Liver (tissue), 9 donors: ENCODE measurements around the gene CPED1. TPM values are rescaled to one million over a fixed set of nuclear protein-coding genes. Genes with fewer than 3 reads are reported as not detected.

Experiments
- DNase-seq: peaks from one replicate; pipeline ENCODE4 v3.0.0-alpha.2; 2017; ENCODE audit warnings: low spot score
- H3K27ac ChIP-seq, 2 donors: one replicate each; pipeline ENCODE4 v1.7.0; 2013; ENCODE audit warnings: inconsistent platforms in 2 of 2, low read length in 2 of 2, control low read depth in 1 of 2, low read depth in 1 of 2, mild to moderate bottlenecking in 1 of 2
- H3K27me3 ChIP-seq, 4 donors: one replicate each; pipeline versions ENCODE4 v1.6.1 to v1.7.0; 2013; ENCODE audit warnings: low read length in 3 of 4, inconsistent platforms in 1 of 4, mild to moderate bottlenecking in 1 of 4, moderate library complexity in 1 of 4; ENCODE audit not compliant: control insufficient read depth in 4 of 4, insufficient read depth in 4 of 4
- H3K36me3 ChIP-seq, 4 donors: one replicate each; pipeline versions ENCODE4 v1.6.1 to v1.7.0; 2013; ENCODE audit warnings: low read length in 3 of 4, mild to moderate bottlenecking in 3 of 4, low read depth in 1 of 4, moderate library complexity in 1 of 4; ENCODE audit not compliant: control insufficient read depth in 4 of 4, insufficient read depth in 3 of 4
- H3K4me1 ChIP-seq, 4 donors: one replicate each; pipeline versions ENCODE4 v1.6.1 to v1.7.0; 2013; ENCODE audit warnings: low read length in 3 of 4, mild to moderate bottlenecking in 3 of 4, moderate library complexity in 1 of 4; ENCODE audit not compliant: control insufficient read depth in 4 of 4, insufficient read depth in 4 of 4
- H3K4me3 ChIP-seq, 3 donors: one replicate each; pipeline versions ENCODE4 v1.6.1 to v1.7.0; 2013; ENCODE audit warnings: low read length in 3 of 3, control low read depth in 1 of 3, low read depth in 1 of 3, mild to moderate bottlenecking in 1 of 3
- H3K9ac ChIP-seq, 2 donors: one replicate each; pipeline ENCODE4 v1.7.0; 2013; ENCODE audit warnings: low read length in 2 of 2, mild to moderate bottlenecking in 2 of 2, moderate library complexity in 2 of 2, control low read depth in 1 of 2, low read depth in 1 of 2
- H3K9me3 ChIP-seq, 4 donors: one replicate each; pipeline versions ENCODE4 v1.6.1 to v1.7.0; 2013; ENCODE audit warnings: low read length in 3 of 4; ENCODE audit not compliant: control insufficient read depth in 4 of 4
- EGR1 ChIP-seq, 2 donors: IDR thresholded peaks; 2 replicates each; pipeline ENCODE4 v1.6.1; 2016 to 2018; ENCODE audit warnings: antibody characterized with exemption in 2 of 2, low read depth in 2 of 2
- FOXA1 ChIP-seq: IDR thresholded peaks from 2 replicates; pipeline ENCODE4 v1.6.1; 2016; ENCODE audit warnings: antibody characterized with exemption
- HNF4G ChIP-seq: IDR thresholded peaks from 2 replicates; pipeline ENCODE4 v1.6.1; 2016; ENCODE audit warnings: antibody characterized with exemption
- JUND ChIP-seq, 2 donors: IDR thresholded peaks; 2 replicates each; pipeline ENCODE4 v1.6.1; 2016; ENCODE audit warnings: antibody characterized with exemption in 2 of 2
- NR2F2 ChIP-seq: IDR thresholded peaks from 2 replicates; pipeline ENCODE4 v1.6.1; 2016; ENCODE audit warnings: antibody characterized with exemption
- RXRA ChIP-seq, 2 donors: IDR thresholded peaks; 2 replicates each; pipeline ENCODE4 v1.6.1; 2017 to 2018; ENCODE audit warnings: antibody characterized with exemption in 2 of 2, mild to moderate bottlenecking in 1 of 2
- YY1 ChIP-seq: IDR thresholded peaks from 2 replicates; pipeline ENCODE4 v1.6.1; 2016; ENCODE audit warnings: antibody characterized with exemption, mild to moderate bottlenecking
- WGBS: extraction: QIAGEN DNeasy Blood & Tissue Kit; methylation state at CpG from one replicate; pipeline ENCODE4 v1.1.7; 2013; 5-methylcytosine and 5-hydroxymethylcytosine counted together
- polyA plus RNA-seq, 2 donors: library from polyadenylated mRNA; stranded (reverse) in 1 of 2; unstranded in 1 of 2; fragments of 200-250 nt in 1 of 2; fragments of >200 nt in 1 of 2; fragmentation: Nextera tagmentation in 1 of 2; extraction: Ambion mirVana in 1 of 2; gene quantifications; one replicate each; pipeline versions ENCODE4 v1.2.1 to v1.2.3, GENCODE V29; 2013 to 2015
- total RNA-seq, 2 donors: library from RNA; depleted of rRNA; stranded (reverse); fragments of >200 nt; gene quantifications; one replicate each; pipeline ENCODE4 v1.2.3, GENCODE V29; 2014
- TF ChIP-seq, protein P1 (sequence below): IDR thresholded peaks from 2 replicates; pipeline ENCODE4 v1.6.1; 2016; ENCODE audit warnings: antibody characterized with exemption
- TF ChIP-seq, protein P2 (sequence below): IDR thresholded peaks from 2 replicates; pipeline ENCODE4 v1.6.1; 2016; ENCODE audit warnings: antibody characterized with exemption
- TF ChIP-seq, protein P3 (sequence below): IDR thresholded peaks from 2 replicates; pipeline ENCODE4 v1.6.1; 2016; ENCODE audit warnings: antibody characterized with exemption, mild to moderate bottlenecking
- donor health status: healthy.
- donor health status: healthy.
- donor health status: healthy.
- donor health status: healthy.
- donor health status: healthy.

Gene CPED1
- total and polyA plus RNA-seq, 4 donors, result 8.5 to 58.0 (median 14.6) TPM

DNA sequence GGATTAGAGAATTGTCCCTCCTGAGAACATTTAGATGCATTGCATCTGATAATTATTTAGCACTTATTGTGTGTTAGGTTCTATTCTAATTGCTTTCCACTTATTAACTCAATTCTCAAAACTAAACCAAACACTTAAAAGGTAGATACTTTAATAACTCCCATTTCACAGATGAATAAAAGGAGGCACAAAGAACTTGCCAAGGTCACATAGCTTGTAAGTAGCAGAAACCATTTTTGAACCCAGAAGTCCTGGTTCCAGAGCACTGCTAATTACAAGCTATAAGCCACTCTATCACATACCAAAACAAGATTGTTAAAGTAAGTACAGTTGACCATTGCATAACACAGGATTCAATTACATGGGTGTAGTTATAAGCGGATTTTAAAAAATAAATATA, 164.9 kb downstream of the CPED1 start:
- Histone ChIP-seq H3K9ac (no peak overlapping the region), H3K27me3 (no peaks in the 10 kb centered on the region), H3K36me3 (peaks cover 0 to 9% (median 6%) of the 10 kb centered on the region in 4 donors), H3K4me1 (peaks cover 2 to 19% (median 11%) of the 10 kb centered on the region in 4 donors), H3K27ac (no peak overlapping the region), H3K4me3 (no peak overlapping the region), H3K9me3 (no peaks in the 10 kb centered on the region)
- TF ChIP-seq, protein P1, sequence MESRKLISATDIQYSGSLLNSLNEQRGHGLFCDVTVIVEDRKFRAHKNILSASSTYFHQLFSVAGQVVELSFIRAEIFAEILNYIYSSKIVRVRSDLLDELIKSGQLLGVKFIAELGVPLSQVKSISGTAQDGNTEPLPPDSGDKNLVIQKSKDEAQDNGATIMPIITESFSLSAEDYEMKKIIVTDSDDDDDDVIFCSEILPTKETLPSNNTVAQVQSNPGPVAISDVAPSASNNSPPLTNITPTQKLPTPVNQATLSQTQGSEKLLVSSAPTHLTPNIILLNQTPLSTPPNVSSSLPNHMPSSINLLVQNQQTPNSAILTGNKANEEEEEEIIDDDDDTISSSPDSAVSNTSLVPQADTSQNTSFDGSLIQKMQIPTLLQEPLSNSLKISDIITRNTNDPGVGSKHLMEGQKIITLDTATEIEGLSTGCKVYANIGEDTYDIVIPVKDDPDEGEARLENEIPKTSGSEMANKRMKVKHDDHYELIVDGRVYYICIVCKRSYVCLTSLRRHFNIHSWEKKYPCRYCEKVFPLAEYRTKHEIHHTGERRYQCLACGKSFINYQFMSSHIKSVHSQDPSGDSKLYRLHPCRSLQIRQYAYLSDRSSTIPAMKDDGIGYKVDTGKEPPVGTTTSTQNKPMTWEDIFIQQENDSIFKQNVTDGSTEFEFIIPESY, result no peak
- TF ChIP-seq NR2F2, result no peak
- 97% methylated on average over 1 of the region's 1 CpG for WGBS
- DNase-seq, result no peak

DNA sequence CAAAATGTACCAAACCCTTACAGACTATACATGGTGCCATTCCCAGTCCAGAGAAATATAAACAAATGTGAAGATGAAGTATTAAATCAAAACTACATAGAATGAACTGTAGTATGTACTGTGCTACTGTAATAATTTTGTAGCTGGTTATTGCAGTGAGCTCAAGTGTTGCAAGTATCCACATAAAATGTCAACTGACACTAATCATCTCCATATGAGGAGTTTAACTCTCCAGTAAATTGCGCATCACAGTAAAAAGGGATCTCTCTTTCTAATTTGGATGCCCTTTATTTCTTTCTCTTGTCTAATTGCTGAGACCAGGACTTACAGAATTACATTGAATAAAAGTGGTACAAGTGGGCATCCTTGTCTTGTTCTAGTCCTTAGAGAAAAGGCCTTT, 165.5 kb downstream of the CPED1 start:
- Histone ChIP-seq H3K27ac (no peak overlapping the region), H3K9ac (no peak overlapping the region), H3K9me3 (no peaks in the 10 kb centered on the region), H3K36me3 (peaks cover 0 to 6% (median 4%) of the 10 kb centered on the region in 4 donors), H3K27me3 (no peaks in the 10 kb centered on the region), H3K4me3 (no peak overlapping the region), H3K4me1 (peaks cover 2 to 19% (median 11%) of the 10 kb centered on the region in 4 donors)
- no peak for DNase-seq
- 99% methylated on average over 1 of the region's 1 CpG for WGBS
- TF ChIP-seq NR2F2, result no peak
- TF ChIP-seq, protein P2, sequence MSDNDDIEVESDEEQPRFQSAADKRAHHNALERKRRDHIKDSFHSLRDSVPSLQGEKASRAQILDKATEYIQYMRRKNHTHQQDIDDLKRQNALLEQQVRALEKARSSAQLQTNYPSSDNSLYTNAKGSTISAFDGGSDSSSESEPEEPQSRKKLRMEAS, result no peak
- TF ChIP-seq, protein P1, result no peak
- TF ChIP-seq, protein P3, sequence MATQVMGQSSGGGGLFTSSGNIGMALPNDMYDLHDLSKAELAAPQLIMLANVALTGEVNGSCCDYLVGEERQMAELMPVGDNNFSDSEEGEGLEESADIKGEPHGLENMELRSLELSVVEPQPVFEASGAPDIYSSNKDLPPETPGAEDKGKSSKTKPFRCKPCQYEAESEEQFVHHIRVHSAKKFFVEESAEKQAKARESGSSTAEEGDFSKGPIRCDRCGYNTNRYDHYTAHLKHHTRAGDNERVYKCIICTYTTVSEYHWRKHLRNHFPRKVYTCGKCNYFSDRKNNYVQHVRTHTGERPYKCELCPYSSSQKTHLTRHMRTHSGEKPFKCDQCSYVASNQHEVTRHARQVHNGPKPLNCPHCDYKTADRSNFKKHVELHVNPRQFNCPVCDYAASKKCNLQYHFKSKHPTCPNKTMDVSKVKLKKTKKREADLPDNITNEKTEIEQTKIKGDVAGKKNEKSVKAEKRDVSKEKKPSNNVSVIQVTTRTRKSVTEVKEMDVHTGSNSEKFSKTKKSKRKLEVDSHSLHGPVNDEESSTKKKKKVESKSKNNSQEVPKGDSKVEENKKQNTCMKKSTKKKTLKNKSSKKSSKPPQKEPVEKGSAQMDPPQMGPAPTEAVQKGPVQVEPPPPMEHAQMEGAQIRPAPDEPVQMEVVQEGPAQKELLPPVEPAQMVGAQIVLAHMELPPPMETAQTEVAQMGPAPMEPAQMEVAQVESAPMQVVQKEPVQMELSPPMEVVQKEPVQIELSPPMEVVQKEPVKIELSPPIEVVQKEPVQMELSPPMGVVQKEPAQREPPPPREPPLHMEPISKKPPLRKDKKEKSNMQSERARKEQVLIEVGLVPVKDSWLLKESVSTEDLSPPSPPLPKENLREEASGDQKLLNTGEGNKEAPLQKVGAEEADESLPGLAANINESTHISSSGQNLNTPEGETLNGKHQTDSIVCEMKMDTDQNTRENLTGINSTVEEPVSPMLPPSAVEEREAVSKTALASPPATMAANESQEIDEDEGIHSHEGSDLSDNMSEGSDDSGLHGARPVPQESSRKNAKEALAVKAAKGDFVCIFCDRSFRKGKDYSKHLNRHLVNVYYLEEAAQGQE, result no peak
- no peak for TF ChIP-seq YY1
- TF ChIP-seq EGR1 (IDR thresholded peaks at IDR 0.05; ENCODE audit: low read depth in 2 of 2), result no peak
- TF ChIP-seq JUND (IDR thresholded peaks at IDR 0.05), result no peak

DNA sequence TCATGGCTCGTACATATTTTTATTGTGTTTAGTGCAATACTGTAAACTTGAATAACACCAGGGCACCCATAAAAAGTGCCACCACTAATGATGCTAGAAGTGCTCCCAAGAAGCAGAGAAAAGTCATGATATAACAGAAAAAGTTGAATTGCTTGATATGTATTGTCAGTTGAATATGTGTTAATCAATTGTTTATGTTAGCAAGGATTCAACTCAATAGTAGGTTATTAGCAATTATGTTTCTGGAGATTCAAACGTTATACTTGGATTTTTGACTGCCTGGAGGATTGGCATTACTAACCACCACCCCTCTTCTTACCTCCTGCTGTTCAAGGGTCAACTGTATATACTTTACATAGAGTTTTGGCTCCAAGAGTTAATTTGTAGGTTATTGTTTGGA, 168.3 kb downstream of the CPED1 start:
- no peak overlapping the region for H3K4me3 ChIP-seq
- H3K4me1 ChIP-seq, result peaks cover 2 to 19% (median 11%) of the 10 kb centered on the region in 4 donors
- H3K27me3 ChIP-seq, result no peaks in the 10 kb centered on the region
- no peak for TF ChIP-seq YY1
- TF ChIP-seq, protein P1, result no peak
- no peak for TF ChIP-seq RXRA (IDR thresholded peaks at IDR 0.05)
- no peak for TF ChIP-seq HNF4G
- no peak for TF ChIP-seq FOXA1
- TF ChIP-seq EGR1 (IDR thresholded peaks at IDR 0.05; ENCODE audit: low read depth in 2 of 2), result no peak
- H3K27ac ChIP-seq, result no peak overlapping the region
- WGBS, result 60% methylated on average over 2 of the region's 2 CpGs
- no peak overlapping the region for H3K9ac ChIP-seq
- H3K36me3 ChIP-seq, result peaks cover 0 to 2% (median 0%) of the 10 kb centered on the region in 4 donors
- no peaks in the 10 kb centered on the region for H3K9me3 ChIP-seq
- no peak for DNase-seq
